HG03432 (cell line): ENCODE results near the gene CFI.

Experiments used
- ATAC-seq: cut with Tn5 transposase; IDR thresholded peaks from one replicate; pipeline ENCODE4 v1.9.1; 2021; ENCODE audit warnings: mild to moderate bottlenecking, moderate library complexity; ENCODE audit not compliant: unreplicated experiment

Gene CFI

DNA sequence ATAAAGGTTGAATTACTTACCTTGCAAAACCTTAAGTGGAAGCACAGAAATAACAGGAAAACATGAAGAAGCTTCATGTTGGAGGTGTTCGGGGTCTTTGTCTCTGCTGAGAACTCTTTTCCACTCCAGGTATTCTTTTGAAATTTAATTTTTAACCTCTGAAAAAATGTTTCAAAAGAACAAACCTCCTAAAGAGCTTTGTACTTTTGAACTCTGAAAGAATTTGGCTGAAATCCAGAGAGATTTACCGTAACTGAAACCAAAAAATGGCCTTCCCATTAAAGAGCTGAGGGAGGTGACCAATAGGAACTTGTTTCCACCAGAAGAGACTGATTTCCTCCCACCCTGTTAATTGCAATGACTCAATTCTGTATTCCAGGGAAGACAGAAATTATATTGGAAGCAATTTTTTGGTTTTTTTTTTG is at the start of gene CFI:
Gene CFI (minus strand): TSS at position 105 of the 425 bp plus-strand sequence. CDS start 28 bp downstream, at position 77.
- ATAC-seq: no peak

DNA sequence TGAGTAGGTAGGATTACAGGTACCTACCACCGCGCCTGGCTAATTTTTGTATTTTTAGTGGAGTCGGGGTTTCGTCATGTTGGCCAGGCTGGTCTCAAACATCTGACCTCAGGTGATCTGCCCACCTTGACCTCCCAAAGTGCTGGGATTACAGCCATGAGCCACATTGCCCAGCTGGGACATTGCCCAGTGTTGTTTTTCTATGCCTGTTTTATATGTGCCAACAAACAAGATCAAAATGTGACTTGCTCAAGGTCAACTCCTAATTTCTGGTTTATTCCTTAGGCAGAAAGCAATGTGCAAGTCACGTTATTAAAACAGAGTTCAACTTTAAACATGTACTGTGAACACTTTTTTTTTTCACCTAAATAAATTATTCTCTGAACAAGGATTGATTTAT is 48.8 kb upstream of the CFI start:
- no peak for ATAC-seq

DNA sequence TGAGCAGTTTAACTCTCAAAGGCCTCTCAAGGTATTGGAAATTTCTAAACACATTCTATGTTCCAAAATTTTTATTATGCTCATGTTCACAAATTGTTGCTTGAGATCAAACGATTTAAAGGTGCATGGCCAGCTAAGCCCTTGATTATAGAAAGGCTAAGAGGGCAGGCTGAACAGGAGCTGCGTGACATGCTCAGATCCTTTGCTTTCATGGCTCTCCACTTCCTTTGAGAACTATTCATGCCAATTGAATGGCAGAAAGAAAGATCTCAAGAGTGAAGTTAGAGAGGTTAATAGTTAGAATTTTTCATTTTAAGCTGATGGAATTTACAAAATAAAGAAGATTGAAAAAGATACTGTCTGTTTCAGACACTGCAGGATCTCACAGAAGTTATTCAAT is 46.7 kb upstream of the CFI start:
- no peak for ATAC-seq

DNA sequence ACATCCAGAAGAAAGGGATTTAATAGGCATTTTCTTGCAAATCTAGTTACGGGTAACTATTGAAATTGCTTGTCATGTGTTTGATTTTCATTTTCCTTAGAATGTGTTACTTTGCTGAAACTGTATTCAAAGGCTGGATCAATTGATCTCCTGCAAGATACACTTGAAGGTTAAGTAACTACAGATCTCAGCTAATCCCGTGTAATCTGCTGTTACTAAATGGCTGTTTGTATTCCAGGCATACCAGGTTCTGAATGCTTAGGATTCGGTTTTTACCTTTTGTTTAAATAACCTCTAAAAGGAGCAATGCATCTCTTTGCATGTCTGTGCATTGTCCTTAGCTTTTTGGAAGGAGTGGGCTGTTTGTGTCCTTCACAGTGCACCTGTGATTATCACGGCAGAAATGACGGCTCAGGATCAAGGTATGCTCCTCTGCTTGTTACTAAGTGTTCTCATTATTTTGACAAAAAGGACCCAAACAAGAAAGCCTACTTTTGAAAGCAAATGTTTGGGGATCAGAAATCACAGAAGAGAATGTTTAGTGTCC is 46.2 kb upstream of the CFI start, which contains the start of gene LRIT3:
Gene LRIT3 (plus strand): TSS at position 212 of the 547 bp plus-strand sequence. CDS start 95 bp downstream, at position 307.
- ATAC-seq: no peak

DNA sequence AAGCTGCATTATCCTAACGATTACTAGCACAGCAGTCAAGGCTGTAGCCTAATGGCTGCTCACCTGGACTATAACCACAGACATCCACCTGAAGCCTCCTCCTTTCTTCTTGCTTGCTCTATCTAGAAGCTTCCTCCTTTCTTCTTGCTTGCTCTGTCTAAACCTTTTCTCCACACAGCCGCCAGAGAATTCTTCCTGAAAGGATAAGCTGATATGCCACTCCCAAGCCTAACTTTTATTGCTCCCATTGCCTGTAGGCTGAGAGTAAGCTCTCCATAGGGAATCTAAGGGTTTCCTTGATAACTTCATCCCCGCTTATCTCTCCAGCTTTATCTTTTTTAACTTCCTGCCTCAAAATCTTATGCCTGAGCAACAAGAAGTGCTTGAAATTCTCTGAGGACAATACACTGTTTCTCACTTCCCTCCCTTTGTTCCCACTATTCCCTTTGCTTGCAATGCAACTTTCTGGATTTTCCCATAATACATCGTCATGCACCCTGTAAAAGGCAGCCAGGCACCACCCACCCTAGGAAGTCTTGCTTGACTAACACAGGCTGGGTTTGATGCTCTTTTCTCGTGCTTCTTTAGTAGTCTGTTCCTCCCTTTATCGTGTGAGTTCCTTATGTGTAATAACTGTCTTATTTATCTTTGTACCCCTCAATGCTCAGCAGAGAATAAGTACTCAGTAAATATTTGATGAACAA is 44.7 kb upstream of the CFI start:
- ATAC-seq: no peak

DNA sequence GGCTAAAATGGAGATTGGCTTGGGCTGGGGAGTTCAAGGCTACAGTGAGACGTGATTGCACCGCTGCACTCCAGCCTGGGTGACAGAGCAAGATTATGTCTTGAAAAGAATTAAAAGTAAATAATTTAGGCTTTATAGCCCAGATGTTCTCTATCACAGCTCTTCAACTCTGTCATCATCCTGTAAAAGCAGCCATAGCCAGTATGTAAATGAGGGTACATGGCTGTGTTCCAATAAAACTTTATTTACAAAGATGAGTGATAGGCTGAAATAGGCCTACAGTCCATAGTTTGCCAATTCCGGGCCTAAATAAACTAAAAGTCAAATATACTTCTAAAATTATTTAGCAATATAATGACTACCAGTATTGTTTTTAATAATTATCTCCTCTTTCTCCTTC is 35.2 kb upstream of the CFI start:
- ATAC-seq: no peak

DNA sequence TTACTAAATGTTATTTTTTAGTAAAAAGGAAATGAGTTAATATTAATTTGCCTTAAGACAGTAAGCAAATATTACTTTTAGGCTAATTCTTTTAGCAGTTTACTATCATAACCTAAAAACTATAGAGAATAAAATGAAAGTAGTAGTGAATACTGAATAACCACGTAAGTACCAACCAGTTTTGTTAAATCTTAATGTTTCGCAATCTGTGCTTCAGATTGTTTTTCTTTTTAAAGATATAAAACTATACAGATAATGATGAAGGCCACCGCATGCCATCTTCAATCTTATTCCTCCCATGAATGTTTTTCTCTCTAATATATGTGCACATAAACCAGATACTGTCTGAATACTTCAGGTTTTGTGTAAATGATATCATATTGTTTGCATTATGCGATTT is 32.0 kb upstream of the CFI start:
- no peak for ATAC-seq

DNA sequence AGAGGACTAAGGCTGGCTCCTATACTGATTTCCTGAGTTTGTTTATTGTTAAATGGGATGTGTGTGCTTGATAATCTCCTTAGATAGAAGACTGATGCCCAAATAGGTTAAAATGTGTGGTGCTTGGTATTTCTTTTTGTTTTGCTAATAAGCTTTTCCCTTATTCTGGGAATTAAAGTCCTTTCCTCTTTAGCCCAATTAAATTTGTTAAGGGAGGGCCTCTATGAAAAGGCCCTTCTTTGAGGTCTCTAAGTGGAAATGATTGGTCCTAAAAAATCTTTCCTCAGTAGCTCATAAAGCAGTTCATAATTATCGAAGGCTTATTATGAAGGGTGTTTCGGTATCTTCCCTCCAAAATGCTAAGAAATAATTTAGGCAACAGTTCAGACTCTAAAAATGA is 25.9 kb upstream of the CFI start, which contains the start of gene RRH:
Gene RRH (plus strand): TSS at position 301 of the 400 bp plus-strand sequence. CDS start 56 bp downstream, at position 357.
- no peak for ATAC-seq

DNA sequence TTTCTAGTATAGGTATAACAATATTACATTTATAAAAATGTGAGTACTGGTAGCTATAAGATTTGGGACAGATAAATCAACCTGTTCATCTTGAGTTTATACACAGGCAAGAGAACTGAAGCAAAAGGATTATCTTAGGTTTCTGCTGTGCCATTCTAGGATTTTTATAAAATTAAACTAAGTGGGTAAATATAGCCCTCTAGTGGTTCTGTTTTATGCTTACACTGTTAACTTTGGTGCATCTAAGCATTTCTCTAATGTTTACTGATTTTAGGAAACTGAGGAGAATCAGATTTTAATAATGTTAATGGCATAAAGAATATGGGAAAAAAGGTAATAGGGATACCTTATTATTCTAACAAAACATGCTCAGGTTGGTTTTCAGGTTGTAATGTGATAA is 24.9 kb upstream of the CFI start:
- peak; percentile 72 for ATAC-seq

DNA sequence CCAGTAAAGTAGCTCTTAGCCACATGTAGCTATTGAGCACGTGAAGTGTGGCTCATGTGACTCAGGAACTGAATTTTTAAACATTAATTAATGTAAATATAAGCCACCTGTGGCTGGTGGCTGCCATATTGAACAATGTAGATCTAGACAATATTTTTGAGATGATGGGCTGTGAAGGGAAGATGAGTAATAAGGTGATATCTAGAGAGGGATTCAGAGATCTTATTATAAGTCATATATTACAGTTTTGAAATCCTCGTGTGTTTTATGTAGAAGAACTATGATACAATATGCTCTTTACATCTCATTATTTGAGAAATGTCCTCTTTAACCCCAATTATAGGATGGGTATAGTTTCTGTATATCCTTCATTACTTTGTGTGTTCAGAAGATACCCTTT is 19.4 kb upstream of the CFI start:
- ATAC-seq: no peak

DNA sequence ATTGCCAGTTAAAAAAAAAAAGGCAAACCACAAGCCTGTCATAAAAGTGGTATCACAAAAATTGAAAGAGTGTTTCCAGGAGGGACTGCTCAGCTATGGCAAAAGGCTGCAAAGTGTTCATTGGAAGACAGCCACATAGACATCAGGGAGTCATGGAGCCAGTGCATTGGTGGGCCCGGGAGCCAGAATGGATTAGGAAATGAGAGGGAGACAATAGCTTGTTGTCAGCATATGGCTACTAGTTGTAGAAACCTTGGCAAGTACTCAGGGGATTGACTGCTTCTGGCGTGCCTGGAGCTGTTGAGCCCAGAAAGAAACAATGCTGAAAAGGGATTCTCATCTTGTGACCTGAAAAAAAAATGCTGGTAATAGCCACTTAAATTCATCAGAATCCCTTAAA is 18.8 kb upstream of the CFI start:
- ATAC-seq: no peak

DNA sequence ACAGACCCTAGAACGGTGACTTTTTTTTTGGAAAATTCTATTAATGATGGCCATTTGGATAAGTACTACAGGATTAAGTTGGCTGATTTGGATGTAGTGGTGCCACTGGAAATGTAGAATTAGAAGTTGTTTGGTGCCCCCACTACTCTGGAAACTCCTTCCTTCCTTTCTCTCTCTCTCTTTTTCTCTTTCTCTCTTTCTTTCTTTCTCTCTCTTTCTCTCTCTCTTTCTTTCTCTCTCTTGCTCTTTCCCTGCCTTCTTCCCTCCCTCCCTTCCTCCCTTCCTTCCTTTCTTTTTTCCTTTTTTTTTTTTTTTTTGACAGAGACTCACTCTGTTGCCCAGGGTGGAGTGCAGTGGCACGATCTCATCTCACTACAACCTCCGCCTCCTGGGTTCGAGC is 16.5 kb upstream of the CFI start:
- ATAC-seq: no peak

DNA sequence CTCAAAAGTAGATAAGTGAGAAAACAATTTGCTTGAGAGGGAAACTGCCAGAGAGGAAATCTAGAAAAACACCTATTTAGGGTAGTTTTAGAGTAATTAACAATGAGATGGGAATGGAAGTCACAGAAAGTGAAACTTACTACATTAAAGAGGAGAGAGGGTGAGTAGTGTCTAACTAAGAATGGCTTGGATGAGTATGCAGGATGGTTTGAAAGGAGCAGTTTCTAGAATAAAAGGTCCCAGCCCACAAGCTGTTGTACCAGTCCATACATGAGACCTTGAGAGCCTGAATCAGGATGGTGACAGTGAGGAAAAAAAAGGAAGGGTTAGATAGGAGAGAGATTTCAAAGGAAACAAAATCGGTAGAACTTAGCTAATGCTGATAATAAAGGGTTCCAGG is 15.1 kb upstream of the CFI start:
- no peak for ATAC-seq

DNA sequence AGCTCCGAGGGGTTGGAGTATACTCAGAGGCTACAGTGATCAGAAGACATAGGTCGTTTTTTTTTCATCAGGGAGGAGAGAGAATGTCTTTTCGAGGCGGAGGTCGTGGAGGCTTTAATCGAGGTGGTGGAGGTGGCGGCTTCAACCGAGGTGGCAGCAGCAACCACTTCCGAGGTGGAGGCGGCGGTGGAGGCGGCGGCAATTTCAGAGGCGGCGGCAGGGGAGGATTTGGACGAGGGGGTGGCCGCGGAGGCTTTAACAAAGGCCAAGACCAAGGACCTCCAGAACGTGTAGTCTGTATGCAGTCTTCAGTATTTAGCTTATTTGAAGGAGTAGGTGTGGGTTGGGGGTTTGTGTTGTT is 14.3 kb upstream of the CFI start:
- ATAC-seq: no peak

DNA sequence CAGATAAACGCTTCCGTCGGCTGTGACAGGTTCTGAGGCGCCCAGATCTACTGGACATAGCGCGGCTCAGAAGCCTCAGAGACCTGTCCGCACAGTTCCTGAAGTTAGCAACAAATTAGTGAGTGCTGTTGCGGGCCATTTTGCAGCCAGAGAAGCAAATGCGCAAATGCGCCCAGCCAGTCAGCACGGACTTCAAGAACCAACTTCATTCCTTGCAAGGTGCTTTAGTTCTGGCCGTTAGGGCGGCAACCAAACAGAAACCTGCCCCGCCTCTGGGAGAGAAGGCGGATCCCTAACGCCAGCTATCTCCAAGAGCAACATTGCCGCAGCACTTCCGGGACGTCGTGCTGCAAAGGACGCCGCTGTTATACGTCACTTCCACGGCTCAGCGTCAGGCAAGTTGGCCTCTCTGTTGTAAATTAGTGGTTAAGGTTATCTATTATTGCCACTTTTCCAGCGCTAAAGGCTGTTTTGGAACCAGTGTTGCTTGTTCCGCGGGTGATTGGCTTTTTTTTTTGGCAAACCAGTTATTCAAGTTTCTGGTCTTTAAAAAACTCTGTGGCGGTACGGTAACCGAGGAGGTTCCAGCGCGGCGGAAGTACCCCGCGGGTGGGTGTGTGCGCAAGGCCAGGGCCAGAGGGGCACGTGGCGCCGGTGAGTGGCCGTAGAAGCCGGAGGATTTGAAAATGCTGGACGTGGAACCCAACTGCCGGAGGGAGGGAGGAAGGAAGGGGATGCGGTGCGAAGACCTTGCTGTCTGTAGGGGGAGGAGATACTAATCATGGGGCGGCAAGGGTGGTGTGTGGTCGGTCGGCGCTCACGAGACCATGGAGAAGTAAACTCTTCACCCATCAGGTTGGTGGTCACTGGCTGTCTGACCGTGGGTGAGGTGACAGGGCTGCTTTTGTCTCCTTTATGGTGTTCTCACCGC is 13.6 kb upstream of the CFI start, which contains the start of gene GAR1:
Gene GAR1 (plus strand): TSS at position 612 of the 931 bp plus-strand sequence. CDS start 403 bp downstream, outside the sequence.
- peak; percentile 99 for ATAC-seq

DNA sequence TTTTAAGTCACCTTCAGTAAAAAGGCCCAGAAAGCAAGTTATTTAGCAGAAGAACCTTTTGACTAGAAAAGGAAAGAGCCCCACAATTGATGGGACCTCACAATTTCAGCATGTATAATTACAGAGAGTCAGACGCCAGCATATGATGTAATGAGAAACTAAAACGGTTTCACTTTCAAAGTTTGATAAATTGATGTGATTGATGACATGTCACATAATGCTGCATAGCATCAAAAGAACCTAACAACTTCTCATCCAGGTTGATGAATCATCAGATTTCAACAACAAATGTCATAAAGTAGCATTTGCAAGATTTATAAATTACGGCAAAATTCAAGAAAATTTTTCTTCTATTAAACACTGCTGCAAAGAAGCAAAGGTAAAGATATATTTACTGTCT is 9.9 kb upstream of the CFI start:
- ATAC-seq: no peak

DNA sequence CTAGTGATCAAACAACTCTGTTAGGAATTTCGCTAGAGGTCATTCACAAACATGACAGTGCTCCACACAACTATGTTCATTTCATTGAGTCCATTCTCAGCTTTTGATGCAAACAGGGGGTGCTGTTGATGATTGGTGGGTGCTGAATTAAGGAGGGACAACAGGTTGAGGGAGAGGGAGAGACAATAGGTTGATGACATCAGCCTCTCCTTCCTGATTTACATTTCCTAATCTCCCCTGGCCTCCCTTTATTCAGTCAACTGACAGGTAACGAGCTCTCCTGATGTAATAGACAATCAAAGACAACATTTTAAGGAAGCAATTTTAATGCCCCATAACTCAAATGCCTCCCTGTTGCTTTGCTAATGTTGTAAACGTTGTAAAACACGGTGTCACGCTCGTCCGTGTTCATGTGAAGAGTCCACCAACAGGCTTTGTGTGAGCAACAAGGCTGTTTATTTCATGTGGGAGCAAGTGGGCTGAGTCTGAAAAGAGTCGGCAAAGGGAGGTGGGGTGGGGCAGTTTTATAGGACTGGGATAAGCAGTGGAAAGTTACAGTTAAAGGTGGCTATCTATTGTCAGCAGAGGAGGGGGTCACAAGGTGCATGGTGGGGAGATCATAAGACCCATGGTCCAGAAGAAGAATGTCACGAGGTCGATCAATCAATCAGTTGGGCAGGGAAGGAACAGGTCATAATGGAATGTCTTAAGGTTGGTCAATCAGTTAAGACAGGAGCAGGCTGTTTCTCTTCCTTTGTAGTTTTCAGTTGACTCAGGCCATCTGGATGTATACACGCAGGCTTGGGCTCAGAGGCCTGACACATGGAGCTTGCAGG is 9.0 kb upstream of the CFI start:
- no peak for ATAC-seq

DNA sequence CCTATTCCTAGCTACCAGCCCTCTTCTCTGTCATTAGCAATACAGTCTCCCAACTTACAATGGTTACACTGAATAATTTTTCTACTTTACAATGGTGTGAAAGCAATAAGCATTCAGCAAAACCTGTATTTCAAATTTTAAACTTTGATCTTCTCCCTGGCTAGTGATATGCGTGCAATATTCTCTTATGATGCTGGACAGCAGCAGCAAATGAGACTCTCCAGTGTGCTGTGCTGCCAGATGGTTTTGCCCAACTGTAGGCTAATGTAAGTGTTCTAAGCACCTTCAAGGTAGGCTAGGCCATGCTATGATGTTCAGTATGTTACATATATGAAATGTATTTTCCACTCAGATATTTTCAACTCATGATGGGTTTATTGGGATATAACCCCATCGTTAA is 7.9 kb upstream of the CFI start:
- no peak for ATAC-seq

DNA sequence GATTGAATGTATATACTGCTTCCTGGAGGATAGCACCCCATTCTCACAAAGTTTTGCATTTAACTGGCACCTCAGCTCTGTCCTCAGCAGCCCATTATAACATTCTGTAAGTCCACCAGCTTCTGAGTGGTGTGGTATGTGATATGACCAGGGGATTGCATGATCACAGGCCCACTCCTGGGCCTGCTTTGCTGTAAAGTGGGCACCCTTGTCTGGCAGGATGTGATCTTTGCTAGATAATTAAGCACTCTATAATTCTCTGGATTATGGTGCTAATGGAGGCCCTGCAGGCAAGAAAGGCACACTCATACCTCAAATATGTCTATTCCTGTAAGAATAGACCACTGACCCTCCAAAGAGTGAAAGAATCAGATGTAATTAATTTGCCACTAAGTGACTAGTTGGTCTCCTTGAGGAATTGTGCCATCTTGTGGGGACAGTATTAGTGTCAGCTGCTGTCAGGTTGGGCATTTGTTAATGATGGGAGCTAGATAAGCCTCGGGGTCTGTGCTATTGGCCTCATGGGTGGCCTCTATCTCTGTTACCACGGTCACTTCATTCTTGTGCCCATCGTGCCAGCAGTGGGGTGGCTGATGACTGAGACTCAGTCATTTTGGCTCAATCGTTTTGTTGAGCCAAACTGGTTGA is 2.2 kb upstream of the CFI start:
- peak; percentile 78 for ATAC-seq

DNA sequence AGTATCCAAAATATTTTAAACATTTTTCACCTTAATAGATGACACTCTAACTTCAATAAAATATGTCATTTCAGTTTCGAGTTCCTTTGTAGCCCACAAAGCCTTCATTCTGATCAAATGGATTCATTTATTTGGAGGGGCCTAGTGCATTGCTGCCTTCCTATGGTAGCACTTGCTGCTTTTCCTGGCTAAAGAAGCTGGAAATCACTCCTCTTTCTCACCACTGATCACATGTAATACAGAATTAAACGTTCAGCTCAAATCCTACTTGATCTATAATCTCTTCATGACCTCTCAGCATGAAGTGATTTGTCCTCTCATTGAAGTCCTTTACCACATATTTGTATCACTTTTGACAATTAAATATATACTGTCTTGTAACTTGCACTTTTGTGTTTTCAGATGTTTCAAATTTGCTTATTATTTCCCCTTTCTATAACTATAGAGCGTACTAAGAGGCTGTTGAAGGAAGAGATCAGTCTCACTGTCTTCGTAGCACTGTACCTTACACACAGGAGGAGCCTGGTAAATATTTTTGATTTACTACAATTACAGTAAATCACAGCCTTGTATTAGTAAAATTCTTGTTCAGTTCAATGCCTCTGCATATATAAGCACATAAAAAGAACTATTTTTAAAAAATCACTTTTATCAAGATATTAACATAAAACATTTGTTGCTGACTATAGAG is 555 bp downstream of the CFI start:
- no peak for ATAC-seq
